ENCODE results near the gene CTCFL. TPM values are rescaled to one million over a fixed set of nuclear protein-coding genes. Genes with fewer than 3 reads are reported as not detected.

Gene CTCFL
- total RNA-seq (ENCODE audit: low replicate concordance) = 0.34 TPM in 1 of 2 replicates, not detected in the other

GRCh38 chr20:57524511-57525176, at the start of gene CTCFL:
Gene CTCFL (minus strand): TSS chr20:57525140. CDS start chr20:57524205, 935 bp downstream.
- TF ChIP-seq EZH2 (IDR thresholded peaks at IDR 0.05) (no peak), EZH2phosphoT487 (IDR thresholded peaks at IDR 0.05) (no peak), CTCF (IDR thresholded peaks at IDR 0.05) (no peak)
- DNase-seq (ENCODE audit: low spot score) = no peak

DNA sequence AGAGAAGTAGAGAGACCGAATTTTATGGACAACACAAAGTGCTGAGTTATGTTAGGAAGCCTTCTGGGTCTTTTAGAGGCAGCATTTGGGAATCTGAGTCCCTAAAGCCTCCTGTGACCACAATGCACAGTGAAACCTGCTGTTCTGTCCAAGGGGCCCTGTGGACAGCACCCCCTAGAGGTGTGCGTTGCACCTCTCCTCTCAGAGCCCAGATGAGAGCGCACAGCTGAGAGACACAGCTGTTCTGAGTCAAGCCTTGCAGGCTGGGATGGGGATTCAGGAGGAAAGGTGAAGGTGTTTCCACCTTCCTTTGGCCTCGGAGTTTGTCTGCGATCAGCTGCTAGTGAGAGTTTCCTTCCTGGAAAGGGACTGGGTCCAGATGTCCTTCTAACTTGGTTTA, 49.0 kb upstream of the CTCFL start:
- H3K9me3 Mint-ChIP-seq = no peaks in the 10 kb centered on the region
- no peak for DNase-seq (ENCODE audit: low spot score)

More at GRCh38 chr20:57524511-57525176, at the start of gene CTCFL:
- Mint-ChIP-seq H3K4me3 (no peak within 1 kb of the TSS), H3K27me3 (ENCODE audit: insufficient read depth, low read depth) (peaks cover 4% of the 10 kb centered on the region), H3K4me1 (peaks cover 19% of the 10 kb centered on the region), H3K9me3 (no peaks in the 10 kb centered on the region), H3K36me3 (no peaks in the 10 kb centered on the region), H3K27ac (peak within 1 kb of the TSS; percentile 24)
- H3K4me3 ChIP-seq = no peak within 1 kb of the TSS
- no peak within 1 kb of the TSS for H3K9ac ChIP-seq
- peak within 1 kb of the TSS; percentile 76 for H2AFZ ChIP-seq (replicated peaks)
- no peak within 1 kb of the TSS for H3K4me2 ChIP-seq
- no peaks in the 10 kb centered on the region for H3K79me2 ChIP-seq (ENCODE audit: low read depth)
- peaks cover 20% of the 10 kb centered on the region for H3F3A ChIP-seq (ENCODE audit: low read depth)
- no peak within 1 kb of the TSS for H3K27ac ChIP-seq
- no peaks in the 10 kb centered on the region for H3K27me3 ChIP-seq
- H3K9me3 ChIP-seq (ENCODE audit: low read depth) = no peaks in the 10 kb centered on the region
- peaks cover 16% of the 10 kb centered on the region for H3K4me1 ChIP-seq
- H4K20me1 ChIP-seq (ENCODE audit: low read depth) = no peaks in the 10 kb centered on the region
- H3K36me3 ChIP-seq = no peaks in the 10 kb centered on the region

DNA sequence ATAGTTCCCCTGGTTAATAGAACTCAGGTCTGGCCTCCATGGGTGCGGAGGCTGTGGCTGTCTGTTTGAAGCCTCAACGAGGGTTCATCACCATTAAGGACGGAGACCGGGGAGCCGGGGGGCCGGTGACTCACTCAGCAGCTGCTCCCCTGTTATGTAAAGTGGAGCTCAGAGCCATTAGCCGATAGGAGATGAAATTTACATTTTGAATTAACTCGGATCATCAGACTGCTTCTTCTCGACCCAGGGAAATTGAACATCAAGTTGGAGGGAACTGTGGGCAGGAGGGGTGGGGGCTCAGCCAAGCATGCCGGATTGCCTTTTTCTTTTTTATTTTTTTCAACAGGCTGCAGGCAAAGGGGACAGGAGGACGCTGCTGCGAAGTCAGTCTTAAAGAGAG, 48.3 kb upstream of the CTCFL start:
- no peak overlapping the region for H3K4me2 ChIP-seq

More for the DNA sequence above, 49.0 kb upstream of the CTCFL start:
- no peaks in the 10 kb centered on the region for H3K79me2 ChIP-seq (ENCODE audit: low read depth)
- H3K36me3 ChIP-seq = no peaks in the 10 kb centered on the region
- Mint-ChIP-seq H3K27ac (no peak overlapping the region), H3K4me1 (peaks cover 22% of the 10 kb centered on the region), H3K36me3 (no peaks in the 10 kb centered on the region), H3K4me3 (no peak overlapping the region), H3K27me3 (ENCODE audit: insufficient read depth, low read depth) (peaks cover 6% of the 10 kb centered on the region)
- peaks cover 6% of the 10 kb centered on the region for H3F3A ChIP-seq (ENCODE audit: low read depth)
- no peak overlapping the region for H3K4me3 ChIP-seq
- H3K4me2 ChIP-seq = no peak overlapping the region
- TF ChIP-seq EZH2phosphoT487 (IDR thresholded peaks at IDR 0.05) (no peak), CTCF (IDR thresholded peaks at IDR 0.05) (peak; percentile 53)
- H2AFZ ChIP-seq (replicated peaks) = no peak overlapping the region
- H4K20me1 ChIP-seq (ENCODE audit: low read depth) = no peaks in the 10 kb centered on the region
- peaks cover 15% of the 10 kb centered on the region for H3K4me1 ChIP-seq
- H3K9me3 ChIP-seq (ENCODE audit: low read depth) = no peaks in the 10 kb centered on the region
- no peak overlapping the region for H3K9ac ChIP-seq
- H3K27ac ChIP-seq = no peak overlapping the region
- H3K27me3 ChIP-seq = no peaks in the 10 kb centered on the region

More for the DNA sequence above, 48.3 kb upstream of the CTCFL start:
- Mint-ChIP-seq H3K4me1 (peaks cover 25% of the 10 kb centered on the region), H3K36me3 (no peaks in the 10 kb centered on the region), H3K27ac (no peak overlapping the region), H3K9me3 (no peaks in the 10 kb centered on the region), H3K27me3 (ENCODE audit: insufficient read depth, low read depth) (peaks cover 6% of the 10 kb centered on the region), H3K4me3 (no peak overlapping the region)
- Histone ChIP-seq H3K27ac (no peak overlapping the region), H3K4me1 (peaks cover 15% of the 10 kb centered on the region), H3K27me3 (no peaks in the 10 kb centered on the region), H3K9ac (no peak overlapping the region), H3K9me3 (ENCODE audit: low read depth) (no peaks in the 10 kb centered on the region), H3F3A (ENCODE audit: low read depth) (peaks cover 6% of the 10 kb centered on the region), H4K20me1 (ENCODE audit: low read depth) (no peaks in the 10 kb centered on the region), H3K36me3 (no peaks in the 10 kb centered on the region), H3K79me2 (ENCODE audit: low read depth) (no peaks in the 10 kb centered on the region), H3K4me3 (no peak overlapping the region), H2AFZ (replicated peaks) (peak overlapping the region; percentile 1)
- DNase-seq (ENCODE audit: low spot score) = no peak
- no peak for TF ChIP-seq EZH2 (IDR thresholded peaks at IDR 0.05)
- no peak for TF ChIP-seq EZH2phosphoT487 (IDR thresholded peaks at IDR 0.05)
- TF ChIP-seq CTCF (IDR thresholded peaks at IDR 0.05) = no peak

Measured in neural progenitor cell (in vitro differentiated cells).